Suppressor macrophage (primary cell): ENCODE measurements around the gene PIGA.
"Not testable (repeated sequence)": the region's sequence is repeated elsewhere in the genome, so short reads cannot be mapped to it uniquely, and the experiment has no call there.

Experiments
- DNase-seq, 4 experiments: peaks; one replicate each; pipeline ENCODE4 v3.0.0-alpha.2; 2020 to 2022

Gene PIGA

DNA sequence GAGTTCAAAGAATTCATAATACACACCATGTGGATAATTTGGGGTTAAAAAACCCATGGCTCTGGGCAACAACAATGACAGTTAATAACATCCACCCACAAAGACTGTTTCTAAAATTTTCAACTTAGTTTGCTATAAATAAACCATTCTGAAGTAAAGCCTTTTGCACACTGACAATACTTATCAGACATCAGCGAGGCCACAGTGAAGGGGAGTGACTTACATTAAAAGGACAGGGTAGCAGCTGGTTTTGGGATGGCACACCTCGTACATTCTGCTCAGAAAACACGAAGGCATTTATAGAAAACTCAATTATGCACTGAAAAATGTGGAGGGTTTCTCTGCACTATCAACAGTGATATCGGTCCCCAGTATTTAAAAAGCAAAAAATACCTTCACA is 15.0 kb downstream of the PIGA start:
- DNase-seq, result no peak

DNA sequence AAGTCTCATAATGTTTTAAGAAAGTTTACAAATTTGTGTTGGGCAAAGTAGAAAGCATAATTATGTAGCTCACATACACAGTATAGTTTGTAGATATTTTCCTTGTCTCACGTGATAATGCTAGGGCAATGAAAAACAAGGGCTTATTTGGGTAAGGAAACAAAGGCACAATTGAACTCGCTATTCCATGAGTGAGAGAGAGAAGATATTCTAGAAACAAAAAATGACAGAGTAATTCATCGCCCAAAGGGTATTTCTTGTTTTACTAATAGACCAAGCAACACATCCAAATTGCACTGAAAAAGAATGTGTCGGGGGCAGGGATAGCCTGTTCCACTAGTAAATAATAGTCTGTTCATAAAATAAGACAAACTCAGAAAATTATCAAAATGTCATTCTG is 16.2 kb downstream of the PIGA start:
- no peak for DNase-seq

DNA sequence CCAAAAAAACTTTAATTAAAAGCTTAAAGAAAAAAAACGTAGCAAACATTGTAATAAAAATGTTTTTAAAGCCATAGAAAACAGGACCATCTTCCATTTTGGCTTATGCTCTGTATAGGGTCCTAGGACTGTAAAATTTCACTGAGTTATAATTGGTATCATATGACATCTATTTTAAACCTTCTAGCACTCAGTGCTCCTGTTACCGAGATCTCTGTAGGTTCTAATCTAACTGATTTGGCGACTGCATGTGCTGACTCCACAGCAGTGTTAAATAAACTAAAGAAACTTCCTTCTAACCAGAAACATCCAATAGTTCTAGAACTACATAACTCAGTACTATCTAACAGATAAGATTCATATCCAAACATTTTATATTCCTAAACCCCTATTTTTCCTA is 19.8 kb downstream of the PIGA start, which contains the start of gene ASB11:
Gene ASB11, minus strand, starts transcription at position 132 of the 400 bp plus-strand sequence. Its CDS starts 35 bp downstream, at position 97.
- DNase-seq, result no peak

DNA sequence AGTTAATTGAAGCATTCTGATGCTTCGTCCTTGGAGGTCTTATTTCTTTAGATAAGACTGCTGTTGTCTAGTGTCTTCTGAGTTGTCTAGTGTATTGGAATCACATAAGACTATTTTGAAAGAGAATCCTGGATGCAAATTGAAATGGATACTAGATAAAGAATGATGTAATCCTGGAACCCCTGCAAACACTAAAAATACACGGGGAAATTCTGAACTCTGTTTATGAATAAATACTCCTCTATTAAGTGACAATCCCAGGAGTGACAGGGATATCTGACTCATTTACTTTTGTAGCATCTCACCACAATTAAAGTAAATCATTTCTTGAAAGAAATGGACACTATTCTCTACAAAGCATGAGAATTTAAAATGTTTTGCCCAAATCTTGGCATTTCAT is 20.9 kb downstream of the PIGA start:
- no peak for DNase-seq

DNA sequence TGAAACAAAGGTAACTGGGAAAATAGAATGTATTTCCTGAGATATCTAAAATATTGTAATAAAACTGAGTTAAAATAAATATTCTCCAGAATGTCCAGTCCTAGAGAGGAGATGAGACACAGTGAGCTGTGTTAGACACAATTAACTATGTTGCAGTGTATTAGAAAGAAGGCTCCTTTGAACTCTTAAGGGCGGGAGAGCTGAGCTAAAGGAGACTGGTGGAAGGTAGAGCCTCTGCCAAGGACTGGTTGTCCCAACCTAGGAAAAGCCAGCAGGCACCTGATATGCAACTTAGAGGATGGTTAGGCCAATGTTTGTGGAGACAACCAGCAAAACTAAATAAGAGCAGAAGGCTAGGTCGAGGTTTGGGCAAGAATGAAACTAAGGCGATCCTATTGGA is 24.2 kb downstream of the PIGA start:
- DNase-seq, result no peak

DNA sequence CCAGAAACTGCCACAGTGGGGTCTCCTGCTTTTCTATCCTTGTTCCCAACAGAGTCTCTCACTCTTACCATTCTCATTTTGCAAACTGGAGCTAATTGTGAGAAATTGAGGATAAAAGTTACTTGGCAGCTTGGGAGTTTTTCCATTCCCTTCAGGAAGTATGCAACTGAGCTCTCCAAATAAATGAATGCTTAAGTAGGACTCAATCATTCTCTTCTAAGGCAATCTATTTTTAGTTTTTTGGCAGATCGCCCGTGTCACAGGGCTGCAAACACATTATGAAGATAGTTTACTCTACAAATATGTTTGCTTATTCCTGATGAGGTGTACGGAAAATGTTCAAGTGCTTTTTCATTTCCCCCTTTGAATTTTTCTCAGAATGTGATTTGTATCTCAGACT is 25.2 kb downstream of the PIGA start:
- peak; percentile 41 to 55 (median 50) for DNase-seq

DNA sequence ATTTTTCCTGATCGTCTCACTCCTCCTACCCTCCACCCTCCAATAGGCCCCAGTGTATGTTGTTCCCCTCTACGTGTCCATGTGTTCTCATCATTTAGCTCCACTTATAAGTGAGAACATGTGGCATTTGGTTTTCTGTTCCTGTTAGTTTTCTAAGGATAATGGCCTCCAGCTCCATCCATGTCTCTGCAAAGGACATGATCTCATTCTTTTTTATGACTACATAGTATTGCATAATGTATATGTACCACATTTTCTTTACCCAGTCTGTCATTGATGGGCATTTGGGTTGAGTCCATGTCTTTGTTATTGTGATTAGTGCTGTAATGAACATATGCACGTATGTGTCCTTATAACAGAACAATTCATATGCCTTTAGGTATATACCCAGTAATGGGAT is 29.4 kb downstream of the PIGA start:
- not testable (repeated sequence) for DNase-seq

DNA sequence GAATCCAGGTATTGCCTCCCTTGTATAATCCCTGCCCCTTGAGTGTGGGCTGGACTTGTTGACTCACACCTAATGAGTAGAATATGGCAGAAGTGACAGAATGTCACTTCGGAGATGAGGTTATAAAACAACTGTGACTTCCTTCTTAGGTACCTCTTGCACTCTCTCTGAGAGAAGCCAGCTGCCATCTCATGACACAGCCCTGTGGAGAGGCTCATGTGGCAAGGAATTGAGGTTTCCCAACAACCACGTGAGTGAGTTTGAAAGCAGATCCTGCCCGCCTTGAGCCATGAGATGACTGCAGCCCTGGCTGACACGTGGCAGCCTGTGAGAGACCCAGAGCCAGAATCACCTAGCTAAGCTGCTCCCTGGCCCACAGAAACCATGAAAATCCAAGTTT is 33.4 kb downstream of the PIGA start:
- DNase-seq, result peak; percentile 83 to 93 (median 88)

DNA sequence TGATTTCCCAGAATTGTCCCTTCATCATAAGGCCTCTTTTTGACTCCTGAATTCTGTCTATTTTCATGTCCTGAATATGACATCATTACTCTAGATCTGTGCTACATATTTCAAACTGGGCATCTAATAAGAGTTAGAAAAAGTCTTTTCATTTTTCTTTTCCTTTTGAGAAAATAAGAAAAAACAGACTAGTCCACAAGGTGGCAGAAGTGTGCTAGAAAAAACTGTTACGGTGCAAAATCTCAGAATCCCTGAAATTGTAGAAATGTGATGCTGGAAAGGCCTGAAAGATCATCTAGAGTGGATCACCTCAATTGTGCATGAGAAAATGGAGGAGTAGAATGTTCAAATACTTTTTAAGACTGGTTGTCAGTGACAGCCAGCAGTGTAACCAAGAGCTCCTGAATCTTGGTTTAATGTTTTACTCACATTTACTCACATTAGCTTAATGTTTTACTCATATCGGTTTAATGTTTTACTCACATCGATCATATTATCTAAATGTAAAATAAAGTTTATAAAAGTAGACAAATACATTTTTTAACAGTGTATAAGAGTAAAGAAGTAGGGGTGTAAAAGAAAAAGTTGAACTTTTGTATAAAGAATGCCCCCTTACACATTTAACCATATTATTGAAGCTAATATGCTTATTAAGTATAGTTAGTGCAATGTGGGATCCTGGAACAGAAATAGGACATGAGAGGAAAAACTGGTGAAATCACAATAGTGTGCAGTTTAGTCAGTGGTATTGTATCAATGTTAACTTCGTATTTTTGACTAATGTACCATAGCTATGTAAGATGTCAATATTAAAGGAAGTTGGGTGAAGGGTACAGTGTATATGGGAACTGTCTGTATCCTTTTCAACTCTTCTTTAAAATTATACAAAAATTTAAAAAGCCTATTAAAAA is 35.1 kb downstream of the PIGA start:
- peak; percentile 16 to 58 (median 44) for DNase-seq

DNA sequence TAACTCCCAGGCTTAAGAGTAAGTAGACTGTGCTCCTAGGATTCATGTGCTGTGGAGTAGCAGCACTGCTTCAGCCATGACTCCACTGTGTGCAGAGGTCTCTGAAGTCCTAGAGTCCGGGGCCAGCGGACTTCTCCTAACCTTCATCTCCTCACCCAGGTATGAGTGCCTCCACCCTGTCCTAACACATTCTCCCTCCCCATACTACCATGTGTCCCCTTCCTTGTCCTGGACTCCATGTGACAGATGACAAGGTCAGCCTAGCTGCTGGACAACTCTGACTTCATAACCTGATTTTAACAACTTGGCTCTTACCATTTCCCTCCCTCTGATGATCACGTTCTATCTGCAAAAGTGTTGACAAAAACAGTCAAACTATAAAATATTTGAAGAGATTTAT is 36.5 kb downstream of the PIGA start:
- no peak for DNase-seq

DNA sequence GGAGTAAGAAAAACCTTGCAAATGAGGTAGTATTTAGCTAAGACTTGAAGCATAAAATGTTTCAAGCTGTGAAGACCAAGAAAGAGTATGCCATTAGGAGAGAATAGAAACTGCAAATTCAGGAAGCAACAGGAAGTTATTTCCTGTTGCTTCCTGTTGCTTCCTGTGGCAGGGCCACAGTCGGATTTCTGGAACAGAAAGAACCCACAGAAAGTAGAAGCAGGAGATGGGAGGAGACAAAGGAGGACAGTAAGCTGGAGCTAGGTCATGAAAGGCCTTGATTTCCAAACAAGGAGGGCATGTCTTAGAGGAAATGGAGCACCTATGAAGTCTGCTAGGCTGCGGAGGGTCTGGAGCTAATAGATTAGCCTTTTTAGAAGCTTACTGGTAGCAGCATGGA is 37.1 kb downstream of the PIGA start:
- DNase-seq, result peak; percentile 16 to 50 (median 36)

DNA sequence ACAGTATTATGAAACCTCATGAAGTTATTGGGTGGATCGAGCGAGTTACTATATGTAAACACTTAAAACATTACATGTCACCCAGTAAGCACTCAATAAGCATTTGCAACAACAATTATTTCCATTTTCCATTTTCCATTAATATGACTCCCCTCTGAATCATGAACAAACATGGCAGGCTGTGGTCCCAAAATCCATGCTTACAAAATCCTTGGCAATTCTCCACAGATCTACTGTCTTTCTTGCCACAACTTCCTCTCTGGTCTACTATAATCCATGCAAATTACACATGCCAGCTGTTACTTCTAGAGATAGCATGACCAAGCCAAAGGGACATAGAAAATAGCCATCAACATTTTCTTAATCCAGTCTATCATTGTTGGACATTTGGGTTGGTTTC is 41.9 kb downstream of the PIGA start:
- DNase-seq, result peak in 1 of 4 experiments; percentile 5

DNA sequence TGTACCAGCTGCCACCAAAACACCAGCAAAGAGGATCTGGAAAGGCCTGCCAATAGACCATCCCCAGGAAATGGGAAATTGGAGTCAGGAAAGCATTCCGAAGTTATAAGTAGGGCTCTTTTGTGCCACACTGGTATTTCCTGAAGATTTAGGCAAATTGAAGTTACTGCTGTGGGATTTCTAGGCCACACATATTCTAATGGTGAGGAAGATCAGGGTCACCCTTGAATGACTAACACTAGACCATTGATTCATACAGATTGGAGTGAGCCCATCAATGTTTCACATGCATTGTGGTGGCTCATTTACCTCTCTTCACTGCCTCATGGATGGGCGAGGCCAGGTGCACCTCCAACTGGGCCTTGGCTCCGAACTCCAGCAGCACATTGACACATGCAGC is 42.5 kb downstream of the PIGA start:
- DNase-seq, result no peak

DNA sequence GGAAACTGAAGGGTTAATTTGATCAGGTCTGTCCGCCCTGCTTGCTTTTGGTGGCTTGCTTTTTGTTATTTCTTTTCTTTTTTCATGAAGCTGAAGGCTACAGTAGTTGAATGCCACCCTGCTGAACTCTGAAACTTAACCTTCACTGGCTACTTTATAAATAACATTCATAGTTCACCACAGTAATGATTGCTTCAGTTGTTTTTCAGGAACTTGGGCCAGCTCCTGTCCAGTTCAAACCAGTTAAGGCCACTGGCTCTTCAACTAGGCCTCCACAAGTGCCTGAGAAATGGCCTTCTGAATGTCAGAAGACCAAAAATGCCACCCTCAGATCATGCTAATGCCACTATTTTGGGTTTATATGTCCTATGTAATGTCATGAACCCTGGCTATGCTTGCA is 57.7 kb downstream of the PIGA start:
- peak in 3 of 4 experiments; percentile 11 to 24 (median 22) for DNase-seq

DNA sequence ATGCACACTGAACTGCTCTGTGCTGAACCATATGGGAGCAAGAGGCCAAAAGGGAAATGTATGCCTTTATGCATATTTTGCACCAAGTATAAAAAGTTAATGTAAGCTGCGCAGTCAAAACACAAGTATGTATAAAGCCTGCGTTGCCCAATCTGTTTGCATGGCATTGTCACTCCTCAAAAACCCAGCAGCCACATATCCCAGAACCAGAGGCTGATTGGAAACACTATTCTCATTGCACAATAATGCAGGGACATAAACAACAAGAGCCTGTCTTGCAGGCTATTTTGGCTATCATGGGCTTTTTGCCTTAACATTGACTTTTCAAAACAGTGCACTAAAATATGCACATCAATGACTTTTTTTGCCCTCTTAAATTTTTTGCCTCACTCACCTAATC is 60.4 kb downstream of the PIGA start:
- DNase-seq, result no peak

DNA sequence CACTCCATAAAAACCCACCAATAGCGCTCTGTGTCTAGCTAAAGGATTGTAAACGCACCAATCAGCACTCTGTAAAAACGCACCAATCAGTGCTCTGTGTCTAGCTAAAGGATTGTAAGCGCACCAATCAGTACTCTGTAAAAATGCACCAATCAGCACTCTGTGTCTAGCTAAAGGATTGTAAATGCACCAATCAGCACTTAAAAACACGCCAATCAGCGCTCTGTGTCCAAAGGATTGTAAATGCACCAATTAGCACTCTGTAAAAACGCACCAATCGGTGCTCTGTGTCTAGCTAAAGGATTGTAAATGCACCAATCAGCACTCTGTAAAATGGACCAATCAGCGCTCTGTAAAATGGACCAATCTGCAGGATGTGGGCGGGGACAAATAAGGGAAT is 62.0 kb downstream of the PIGA start:
- not testable (repeated sequence) for DNase-seq

DNA sequence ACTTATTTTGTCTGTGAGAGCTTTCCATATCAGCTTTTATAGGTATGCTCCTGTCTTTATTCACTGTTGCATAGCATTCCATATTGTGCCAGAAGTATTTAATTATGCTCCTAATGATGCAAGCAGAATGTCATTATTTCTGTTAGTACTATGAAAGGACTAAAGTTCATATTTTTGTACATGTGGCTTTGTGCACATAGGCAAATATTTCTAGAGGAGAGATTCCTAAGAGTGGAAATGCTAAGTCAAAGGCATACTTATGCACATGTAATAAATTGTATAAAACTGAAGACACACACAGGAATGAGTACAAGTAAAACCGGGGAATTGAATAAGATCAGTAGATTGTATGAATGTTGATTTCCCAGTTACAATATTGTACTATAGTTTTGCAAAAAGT is 63.6 kb downstream of the PIGA start:
- no peak for DNase-seq

DNA sequence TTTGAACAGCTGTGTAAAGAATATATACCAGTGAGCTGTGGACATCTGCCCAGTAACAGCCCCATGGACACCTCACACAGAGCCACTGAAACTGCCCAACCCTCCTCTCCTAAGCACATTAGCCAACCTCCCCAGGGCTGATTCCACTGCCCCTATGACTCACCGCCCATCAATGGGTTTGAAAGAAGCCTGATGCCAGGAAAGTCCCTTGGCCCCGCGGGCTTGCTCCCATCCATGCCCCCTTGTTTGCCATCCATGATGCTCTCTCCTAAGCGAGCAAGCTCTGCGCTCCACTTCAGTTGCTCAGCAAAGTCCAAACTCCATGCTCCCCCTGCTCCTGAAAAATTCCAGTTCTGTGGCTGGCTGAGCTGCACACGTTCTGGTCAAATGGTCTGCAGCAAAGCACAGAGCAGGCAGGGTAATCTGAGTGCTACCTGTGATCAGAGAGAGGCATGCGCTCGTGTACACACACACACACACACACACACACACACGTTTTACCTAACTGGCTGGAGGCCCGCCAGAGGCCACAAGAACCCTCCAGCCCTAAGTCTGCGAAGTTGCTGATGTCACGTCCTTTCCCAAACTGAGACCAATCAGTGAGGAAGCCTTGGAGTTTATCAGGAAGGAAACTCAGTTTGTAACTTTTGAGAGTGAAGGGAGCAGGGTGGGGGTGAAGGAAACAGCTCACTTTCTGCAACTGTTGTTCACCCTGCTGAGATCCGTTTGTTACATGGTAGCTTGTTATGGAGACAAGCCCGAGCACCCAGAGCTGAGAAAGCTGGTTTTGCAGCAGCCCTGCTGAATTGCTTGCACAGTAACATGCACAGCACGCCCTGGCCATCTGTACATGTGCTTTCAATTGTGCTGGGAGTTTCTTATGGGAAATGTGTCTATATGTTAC is 65.5 kb downstream of the PIGA start, which contains the start of gene ASB9:
Gene ASB9, minus strand, starts transcription at position 466 of the 904 bp plus-strand sequence. Its CDS starts 209 bp downstream, at position 257.
- peak; percentile 27 to 38 (median 34) for DNase-seq
